ENCODE measurements around the gene CALHM6.

GRCh38 chr6:116443105-116443504 lies 18.1 kb upstream of the CALHM6 start:
- TF ChIP-seq CTCF (IDR thresholded peaks at IDR 0.05) (no peak), POLR2A (IDR thresholded peaks at IDR 0.05) (no peak), POLR2AphosphoS5 (IDR thresholded peaks at IDR 0.05) (no peak), EP300 (IDR thresholded peaks at IDR 0.05) (no peak)
